Purkinje cell (primary cell): ENCODE results near the gene MYZAP. TPM values are rescaled to one million over a fixed set of nuclear protein-coding genes. Genes with fewer than 3 reads are reported as not detected.

Experiments used
- polyA plus RNA-seq: library from polyadenylated mRNA; unstranded; fragments of >200 nt; fragmentation: Nextera tagmentation; gene quantifications from 2 replicates; pipeline ENCODE4 v1.2.1, GENCODE V29; 2014

Gene MYZAP, protein sequence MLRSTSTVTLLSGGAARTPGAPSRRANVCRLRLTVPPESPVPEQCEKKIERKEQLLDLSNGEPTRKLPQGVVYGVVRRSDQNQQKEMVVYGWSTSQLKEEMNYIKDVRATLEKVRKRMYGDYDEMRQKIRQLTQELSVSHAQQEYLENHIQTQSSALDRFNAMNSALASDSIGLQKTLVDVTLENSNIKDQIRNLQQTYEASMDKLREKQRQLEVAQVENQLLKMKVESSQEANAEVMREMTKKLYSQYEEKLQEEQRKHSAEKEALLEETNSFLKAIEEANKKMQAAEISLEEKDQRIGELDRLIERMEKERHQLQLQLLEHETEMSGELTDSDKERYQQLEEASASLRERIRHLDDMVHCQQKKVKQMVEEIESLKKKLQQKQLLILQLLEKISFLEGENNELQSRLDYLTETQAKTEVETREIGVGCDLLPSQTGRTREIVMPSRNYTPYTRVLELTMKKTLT
- polyA plus RNA-seq, result 3.5 TPM in 1 of 2 replicates, not detected in the other

GRCh38 chr15:57591822-57592367 is at the start of gene MYZAP:
Gene MYZAP, plus strand, starts transcription at chr15:57591904. Its CDS starts 131 bp downstream, at chr15:57592035.

GRCh38 chr15:57706405-57707209 is 114.9 kb downstream of the MYZAP start, which contains the start of gene POLR2M:
Gene POLR2M, plus strand, starts transcription at chr15:57706714. Its CDS starts 129 bp downstream, at chr15:57706843.

Other genes starting within 250 kb of the MYZAP start
- gene CGNL1, start 215.4 kb upstream of the MYZAP start, polyA plus RNA-seq, result 5.9 and 7.8 TPM in 2 replicates
- 25.9 and 33.5 TPM in 2 replicates for gene POLR2M, start 114.8 kb downstream of the MYZAP start, polyA plus RNA-seq